Activated naive CD4-positive, alpha-beta T cell treated with Interleukin-2 at 50 U/mL for 16 hours (primary cell): ENCODE data around the gene POFUT2.
"Not testable (repeated sequence)": the region's sequence is repeated elsewhere in the genome, so short reads cannot be mapped to it uniquely, and the experiment has no call there.

Experiments
- DNase-seq: peaks from one replicate; pipeline ENCODE4 v3.0.0-alpha.2; 2020

The POFUT2 gene

GRCh38 chr21:45309069-45309986, 21.6 kb upstream of the POFUT2 start:
- peak; percentile 45 for DNase-seq

DNA sequence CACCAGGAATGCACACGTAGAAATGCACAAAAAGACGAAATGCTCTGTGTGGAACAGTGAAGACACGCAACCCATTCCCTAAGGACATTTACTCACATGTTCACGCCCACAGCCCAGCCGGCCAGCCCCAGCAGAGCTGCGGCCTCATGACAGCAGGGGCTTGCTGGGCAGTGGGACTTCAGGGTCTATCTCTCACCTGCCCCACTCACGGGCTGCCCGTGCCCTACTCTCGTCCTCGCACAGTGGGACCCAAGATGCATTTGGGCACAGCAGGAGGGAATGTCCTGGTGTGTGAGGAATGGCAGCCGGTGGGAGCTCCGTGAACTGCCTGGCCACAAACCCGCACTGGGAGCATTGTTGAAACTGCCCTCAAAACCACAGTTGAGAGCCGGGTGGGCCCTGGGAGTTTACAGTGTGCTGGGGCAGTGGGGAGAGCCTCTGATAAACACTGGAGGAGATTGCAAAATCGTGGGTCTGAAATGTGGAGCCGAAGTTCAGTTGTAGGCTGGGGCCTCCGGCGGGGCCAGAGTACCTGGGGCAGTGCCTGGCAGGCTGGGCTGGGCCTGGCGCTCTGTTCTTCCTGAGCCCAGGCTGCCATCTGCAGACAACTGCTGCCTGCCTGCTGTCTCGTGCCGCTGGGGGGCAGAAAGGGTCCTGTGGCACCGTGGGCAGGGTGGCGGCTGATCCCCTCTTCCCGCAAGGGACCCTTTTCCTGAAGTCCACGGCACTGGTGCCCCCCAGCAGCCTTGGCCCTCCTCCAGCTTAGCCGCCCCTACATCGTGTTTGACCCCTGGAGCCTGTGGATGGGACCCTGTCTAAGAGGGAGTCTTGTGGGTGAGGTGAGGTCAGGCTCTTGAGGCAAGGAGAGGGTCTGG, 20.7 kb upstream of the POFUT2 start:
- no peak for DNase-seq

DNA sequence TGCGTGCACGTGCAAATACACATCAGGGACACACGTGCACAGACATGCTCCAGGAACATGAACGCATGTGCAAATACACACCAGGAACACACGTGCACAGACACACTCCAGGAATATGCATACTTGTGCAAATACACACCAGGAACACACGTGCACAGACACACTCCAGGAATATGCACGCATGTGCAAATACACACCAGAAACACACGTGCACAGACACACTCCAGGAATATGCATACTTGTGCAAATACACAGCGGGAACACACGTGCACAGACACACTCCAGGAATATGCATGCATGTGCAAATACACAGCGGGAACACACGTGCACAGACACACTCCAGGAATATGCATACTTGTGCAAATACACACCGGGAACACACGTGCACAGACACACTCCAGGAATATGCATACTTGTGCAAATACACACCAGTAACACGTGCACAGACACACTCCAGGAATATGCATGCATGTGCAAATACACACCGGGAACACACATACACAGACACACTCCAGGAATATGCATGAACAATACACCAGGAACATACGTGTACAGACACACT, 20.0 kb upstream of the POFUT2 start:
- DNase-seq: not testable (repeated sequence)

GRCh38 chr21:45306832-45307571, 19.3 kb upstream of the POFUT2 start:
- no peak for DNase-seq

DNA sequence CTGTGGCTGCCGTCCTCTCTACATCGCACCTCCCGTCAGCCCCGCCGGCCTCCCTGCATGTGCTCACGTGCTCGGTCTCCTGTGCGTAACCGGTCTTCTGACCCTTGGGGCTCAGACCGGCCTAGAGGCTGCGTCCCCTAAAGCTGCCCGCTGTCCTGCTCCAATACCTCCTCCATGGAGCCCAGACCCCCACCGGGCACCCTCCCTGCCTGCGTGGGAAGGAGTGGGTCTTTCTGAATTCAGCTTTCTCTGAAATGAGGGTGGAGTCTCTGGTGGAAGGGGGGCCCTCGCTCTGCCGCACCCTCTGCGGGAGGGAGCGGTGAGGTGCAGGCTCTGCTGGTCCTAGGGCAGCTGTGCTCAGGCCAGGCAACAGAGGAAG, 18.7 kb upstream of the POFUT2 start:
- DNase-seq: no peak

- no peak for DNase-seq
These were observed 18.1 kb upstream of the POFUT2 start for GRCh38 chr21:45305836-45306235.

GRCh38 chr21:45304945-45305344, 17.2 kb upstream of the POFUT2 start:
- DNase-seq: peak; percentile 20

GRCh38 chr21:45304476-45304830, 16.8 kb upstream of the POFUT2 start:
- DNase-seq: no peak

DNA sequence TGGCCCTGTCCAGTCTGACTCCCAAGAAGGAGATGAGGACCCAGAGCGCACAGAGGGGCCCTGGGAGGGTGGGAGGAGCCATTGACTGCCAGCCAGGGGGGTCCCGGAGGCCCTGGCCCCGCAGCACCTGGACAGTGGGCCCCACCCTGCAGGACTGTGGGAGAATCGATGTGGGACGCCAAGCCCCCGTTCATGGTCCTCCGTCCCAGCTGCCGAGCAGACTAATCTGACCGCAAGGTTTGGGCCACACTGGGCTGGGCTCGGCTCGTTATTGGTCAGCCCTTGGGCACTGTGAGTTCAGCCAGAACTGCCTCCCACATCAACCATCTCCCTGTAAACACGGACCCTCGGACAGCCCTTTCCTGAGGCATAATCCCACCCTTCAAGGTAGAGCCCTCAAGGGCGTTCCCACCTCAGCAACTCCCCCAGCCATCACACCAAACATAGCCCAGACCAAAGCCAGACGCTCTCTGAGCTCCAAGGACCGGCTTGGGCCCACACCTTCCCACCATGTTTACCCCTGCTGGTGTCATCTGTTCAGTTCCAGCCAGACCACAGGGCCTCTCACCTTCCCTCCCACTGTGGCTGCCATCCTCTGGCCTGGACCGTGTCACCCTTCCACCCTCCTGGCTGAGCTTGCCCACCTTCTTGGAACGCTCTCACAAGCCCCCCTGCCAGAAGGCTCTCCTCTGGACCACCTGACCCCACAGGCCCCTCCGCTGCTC, 16.2 kb upstream of the POFUT2 start:
- DNase-seq: no peak

DNA sequence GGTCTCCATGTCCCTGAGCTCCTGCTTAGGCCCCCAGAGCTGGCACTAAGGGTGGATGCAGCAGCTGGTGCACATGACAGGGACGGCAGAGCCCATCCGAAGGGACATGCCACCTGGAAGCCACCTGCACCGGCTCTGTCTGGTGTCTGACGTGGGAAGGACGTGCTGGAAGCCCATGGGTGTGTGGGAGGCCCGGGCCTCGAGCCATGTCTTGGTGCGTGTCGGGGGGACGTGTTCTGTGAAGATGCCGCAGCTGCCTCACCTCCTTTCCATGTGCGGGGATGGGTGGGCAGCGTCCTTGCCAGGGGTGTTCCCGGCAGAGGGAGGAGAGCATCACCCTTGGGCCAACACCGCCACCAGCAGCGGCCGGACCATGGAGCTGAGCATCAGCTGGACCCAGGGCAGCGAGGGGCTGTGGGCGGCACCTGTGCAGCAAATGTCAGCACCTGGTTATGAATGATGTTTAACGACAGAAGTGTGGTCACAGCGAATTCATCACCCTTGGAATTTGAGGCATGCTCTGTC, 15.5 kb upstream of the POFUT2 start:
- DNase-seq: no peak

- DNase-seq: peak; percentile 67
These were observed 14.7 kb upstream of the POFUT2 start for GRCh38 chr21:45302082-45303061.

DNA sequence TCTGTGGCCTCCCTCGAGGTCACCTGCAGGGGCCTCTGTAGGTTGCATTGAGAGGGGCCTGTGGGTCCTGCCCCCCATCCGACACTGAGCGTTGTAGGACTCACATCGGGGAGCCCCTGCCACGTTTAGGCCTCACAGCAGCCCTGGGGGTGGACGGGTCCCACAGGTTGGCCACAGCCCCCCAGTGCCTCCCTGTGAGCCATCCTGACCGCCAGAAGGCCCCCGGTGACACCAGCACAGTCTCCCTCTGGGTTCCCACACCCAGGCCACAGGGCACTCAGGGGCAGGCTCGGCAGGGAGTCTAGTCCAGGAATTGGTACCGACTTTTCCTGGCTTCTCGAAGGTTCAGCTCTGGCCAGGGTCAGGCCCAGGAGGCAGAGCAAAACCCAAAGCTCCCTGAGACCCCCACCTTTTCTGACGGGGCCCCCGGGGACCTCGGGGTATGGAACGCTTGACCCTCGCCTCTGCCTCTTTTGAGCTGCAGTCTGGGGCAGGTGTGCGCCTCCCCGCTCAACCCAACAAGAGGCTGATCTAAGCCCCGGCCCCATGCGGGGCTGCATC, 13.9 kb upstream of the POFUT2 start:
- no peak for DNase-seq

- no peak for DNase-seq
These were observed 13.3 kb upstream of the POFUT2 start for GRCh38 chr21:45300786-45301520.

DNA sequence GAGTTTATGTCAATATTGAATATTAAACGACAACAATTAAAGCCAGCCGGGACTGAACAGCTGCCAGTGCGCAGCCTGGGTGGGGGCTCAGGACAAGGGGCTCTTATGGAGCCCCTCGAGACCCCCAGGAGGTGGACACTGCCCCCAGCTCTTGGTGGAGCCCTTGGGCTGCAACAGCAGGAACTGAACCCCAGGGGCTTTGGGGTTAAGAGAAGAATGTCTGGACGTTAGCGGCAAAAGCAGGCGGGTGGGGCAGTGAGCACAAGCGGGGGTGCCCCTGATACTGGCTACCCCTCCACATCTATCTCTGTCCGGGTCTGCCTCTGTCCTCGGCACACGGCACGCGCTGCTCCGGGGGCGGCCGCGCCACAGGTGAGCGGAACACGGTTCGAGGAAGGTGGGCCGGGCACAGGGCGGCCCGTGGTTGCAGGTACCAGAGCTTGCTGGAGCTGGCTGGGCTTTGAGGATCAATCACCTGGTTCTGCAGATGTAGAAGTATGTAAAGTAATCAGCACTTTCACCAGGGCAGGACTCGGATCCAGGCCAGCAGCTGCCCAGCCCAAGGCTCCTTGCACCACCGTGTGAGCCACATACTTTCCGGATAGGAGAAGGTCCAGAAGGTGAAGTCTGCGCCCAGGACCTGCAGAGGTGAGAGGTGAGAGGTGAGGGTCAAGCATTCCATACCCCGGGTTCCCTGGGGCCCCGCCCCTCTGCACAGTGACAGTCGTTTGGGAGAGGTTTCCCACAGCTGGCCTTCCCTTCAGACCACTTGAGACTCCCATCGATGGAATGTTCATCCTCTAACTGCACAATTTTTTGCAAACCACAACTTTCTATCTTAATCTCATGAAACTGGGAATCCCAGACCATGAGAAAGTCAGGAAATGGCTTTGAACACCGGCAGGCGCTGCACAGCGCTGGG, 12.4 kb upstream of the POFUT2 start:
- DNase-seq: no peak

GRCh38 chr21:45299026-45299863, 11.6 kb upstream of the POFUT2 start:
- DNase-seq: no peak

DNA sequence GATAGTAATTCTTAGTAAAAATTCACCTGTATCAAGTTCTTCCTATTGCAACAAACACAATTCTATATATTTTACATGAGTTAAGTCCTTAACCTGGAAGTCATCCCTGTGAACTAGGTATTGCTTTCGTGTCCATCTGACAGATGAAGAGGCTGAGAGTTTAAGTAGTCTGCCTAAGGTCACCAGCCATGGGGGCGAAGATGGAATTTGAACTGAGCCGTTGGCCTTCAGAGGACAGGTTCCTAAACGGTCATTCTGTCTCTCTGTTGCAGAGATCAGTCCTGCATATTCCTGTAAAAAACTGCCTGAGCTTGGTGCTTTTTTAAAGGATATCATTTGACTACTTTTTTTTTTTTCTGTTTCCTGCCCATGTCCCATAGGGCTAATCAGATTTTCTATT, 10.2 kb upstream of the POFUT2 start:
- no peak for DNase-seq

DNA sequence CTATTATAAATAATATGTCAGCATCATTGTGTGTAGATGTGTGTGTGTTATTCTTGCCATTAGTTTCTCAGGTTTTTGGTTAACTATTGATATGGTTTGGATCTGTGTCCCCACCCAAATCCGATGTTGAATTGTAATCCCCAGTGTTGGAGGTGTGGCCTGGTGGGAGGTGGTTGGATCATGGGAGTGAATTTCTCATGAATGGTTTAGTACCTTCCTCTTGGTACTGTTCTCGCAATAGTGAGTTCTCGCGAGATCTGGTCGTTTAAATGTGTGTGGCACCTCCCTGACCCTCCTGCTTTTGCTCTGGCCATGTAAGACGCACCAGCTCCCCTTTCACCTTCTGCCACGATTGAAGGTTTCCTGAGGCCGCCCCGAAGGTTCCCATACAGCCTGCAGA, 9.6 kb upstream of the POFUT2 start:
- no peak for DNase-seq

DNA sequence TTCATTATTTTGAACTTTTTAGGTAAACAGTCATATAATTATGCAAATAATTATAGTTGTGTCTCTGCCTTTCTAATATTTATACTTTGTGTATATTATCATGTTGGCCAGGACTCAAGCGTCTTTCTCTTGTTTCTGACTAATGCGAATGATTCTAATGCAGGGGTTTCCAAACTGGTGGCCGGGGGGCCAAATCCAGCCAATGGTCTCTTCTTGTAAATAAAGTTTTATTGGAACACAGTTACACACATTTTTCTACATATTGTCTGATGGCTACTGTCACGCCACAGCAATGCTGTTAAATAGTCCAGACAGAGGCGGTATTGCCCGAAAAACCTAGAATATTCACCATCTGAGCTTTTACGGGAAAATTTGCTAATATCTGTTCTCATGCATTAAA, 8.9 kb upstream of the POFUT2 start:
- no peak for DNase-seq
